Measurements from ENCODE around the gene TAF10. TPM values are rescaled to one million over a fixed set of nuclear protein-coding genes. Genes with fewer than 3 reads are reported as not detected.

The TAF10 gene
- total and polyA plus RNA-seq, 3 donors from 2014 or later: 123 to 389 (median 210) TPM

GRCh38 chr11:6615882-6616585, 4.0 kb upstream of the TAF10 start:
- no peak overlapping the region for H3K4me3 ChIP-seq
- 91 to 94% methylated on average over 9 of the region's 9 CpGs for WGBS, 2 donors
- no peaks in the 10 kb centered on the region for H3K9me3 ChIP-seq
- H3K36me3 ChIP-seq (ENCODE audit: low read depth, missing control alignments): no peaks in the 10 kb centered on the region
- intact Hi-C loops (cut with DNase I; ENCODE audit: low total_unique reads): no loop called here
- H3K4me1 ChIP-seq: peaks cover 8% of the 10 kb centered on the region
- no peak for TF ChIP-seq POLR2A (IDR thresholded peaks at IDR 0.05)
- TF ChIP-seq CTCF (IDR thresholded peaks at IDR 0.05): no peak
- no peak for DNase-seq
- no peaks in the 10 kb centered on the region for H3K27me3 ChIP-seq
- no peak overlapping the region for H3K27ac ChIP-seq

- 93 to 96% methylated on average over 4 to 5 of the region's 5 CpGs for WGBS, 2 donors
- DNase-seq: no peak
- no peaks in the 10 kb centered on the region for H3K27me3 ChIP-seq
- no peak overlapping the region for H3K27ac ChIP-seq
- intact Hi-C loops (cut with DNase I; ENCODE audit: low total_unique reads): no loop called here
- no peak for TF ChIP-seq CTCF (IDR thresholded peaks at IDR 0.05)
- no peaks in the 10 kb centered on the region for H3K36me3 ChIP-seq (ENCODE audit: low read depth, missing control alignments)
- no peaks in the 10 kb centered on the region for H3K9me3 ChIP-seq
- H3K4me3 ChIP-seq: no peak overlapping the region
- H3K4me1 ChIP-seq: peaks cover 8% of the 10 kb centered on the region
Observed at GRCh38 chr11:6615046-6615445, 3.0 kb upstream of the TAF10 start.

- no peak overlapping the region for H3K4me3 ChIP-seq
- 90 to 95% methylated on average over 2 of the region's 2 CpGs for WGBS, 2 donors
- peaks cover 8% of the 10 kb centered on the region for H3K4me1 ChIP-seq
- intact Hi-C loops (cut with DNase I; ENCODE audit: low total_unique reads): no loop called here
- DNase-seq: no peak
- no peaks in the 10 kb centered on the region for H3K36me3 ChIP-seq (ENCODE audit: low read depth, missing control alignments)
- TF ChIP-seq POLR2A (IDR thresholded peaks at IDR 0.05): no peak
- TF ChIP-seq CTCF (IDR thresholded peaks at IDR 0.05): no peak
- H3K27me3 ChIP-seq: no peaks in the 10 kb centered on the region
- H3K27ac ChIP-seq: no peak overlapping the region
- no peaks in the 10 kb centered on the region for H3K9me3 ChIP-seq
Observed at GRCh38 chr11:6614446-6614845, 2.4 kb upstream of the TAF10 start.

GRCh38 chr11:6613496-6613895, 1.5 kb upstream of the TAF10 start:
- Histone ChIP-seq H3K9me3 (no peaks in the 10 kb centered on the region), H3K27me3 (no peaks in the 10 kb centered on the region), H3K27ac (peak overlapping the region; percentile 88 to 92), H3K36me3 (ENCODE audit: low read depth, missing control alignments) (no peaks in the 10 kb centered on the region), H3K4me3 (no peak overlapping the region), H3K4me1 (peaks cover 8% of the 10 kb centered on the region)
- no peak for DNase-seq
- intact Hi-C loops (cut with DNase I; ENCODE audit: low total_unique reads): no loop called here
- TF ChIP-seq POLR2A (IDR thresholded peaks at IDR 0.05) (no peak), CTCF (IDR thresholded peaks at IDR 0.05) (no peak)
- WGBS, 2 donors: 90 to 93% methylated on average over 3 of the region's 3 CpGs

- 2% methylated on average over 19 of the region's 36 CpGs; no CpG with 5 or more reads in 1 of the 2 donors for WGBS, 2 donors
- peaks cover 18% of the 10 kb centered on the region for H3K4me1 ChIP-seq
- peak overlapping the region; percentile 90 to 92 for H3K27ac ChIP-seq
- H3K9me3 ChIP-seq: no peaks in the 10 kb centered on the region
- no peaks in the 10 kb centered on the region for H3K27me3 ChIP-seq
- no peak for TF ChIP-seq POLR2A (IDR thresholded peaks at IDR 0.05)
- TF ChIP-seq CTCF (IDR thresholded peaks at IDR 0.05): no peak
- intact Hi-C loops (cut with DNase I; ENCODE audit: low total_unique reads): no loop called here
- H3K36me3 ChIP-seq (ENCODE audit: low read depth, missing control alignments): no peaks in the 10 kb centered on the region
- DNase-seq: no peak
- H3K4me3 ChIP-seq: peak overlapping the region; percentile 67 to 93
Observed at GRCh38 chr11:6611963-6612212, 128 bp downstream of the TAF10 start.

All from testis (tissue), 3 donors.